Thoracic aorta (tissue), 2 donors: ENCODE data around the gene RNASEL. TPM values are rescaled to one million over a fixed set of nuclear protein-coding genes. Genes with fewer than 3 reads are reported as not detected.

ENCODE experiments used
- ATAC-seq: fragments of 150-250 bp; one replicate; pipeline ENCODE4 v1.8.0; 2017; ENCODE audit warnings: low read depth; ENCODE audit not compliant: insufficient number of reproducible peaks, low FRiP score
- DNase-seq: peaks from one replicate; pipeline ENCODE4 v3.0.0-alpha.2; 2020; ENCODE audit warnings: low spot score
- H3K27ac ChIP-seq, 2 donors: fragments of 200-600 bp; sonication (generic); 1 replicate in 1 of 2; 2 replicates in 1 of 2; pipeline ENCODE4 v1.5.1; 2016; ENCODE audit warnings: mild to moderate bottlenecking in 2 of 2, moderate library complexity in 2 of 2
- H3K27me3 ChIP-seq: fragments of 200-600 bp; sonication (generic); replicated peaks from 2 replicates; pipeline ENCODE4 v1.6.0; 2016; ENCODE audit warnings: mild to moderate bottlenecking; ENCODE audit not compliant: insufficient read depth
- H3K36me3 ChIP-seq: fragments of 200-600 bp; sonication (generic); one replicate; pipeline ENCODE4 v1.5.1; 2016
- H3K4me1 ChIP-seq, 2 donors: fragments of 200-600 bp; sonication (generic); 1 replicate in 1 of 2; 2 replicates in 1 of 2; pipeline versions ENCODE4 v1.5.1 to v1.6.0; 2016; ENCODE audit warnings: low read depth in 2 of 2, mild to moderate bottlenecking in 1 of 2; ENCODE audit not compliant: control insufficient read depth in 1 of 2
- H3K4me3 ChIP-seq: fragments of 200-600 bp; sonication (generic); 2 replicates; pipeline ENCODE4 v1.5.1; 2016; ENCODE audit warnings: mild to moderate bottlenecking
- H3K9me3 ChIP-seq: fragments of 200-600 bp; sonication (generic); 2 replicates; pipeline ENCODE4 v1.5.1; 2016
- total RNA-seq, 2 donors: library from RNA; depleted of rRNA; stranded (reverse); fragments of >200 nt; gene quantifications; one replicate each; pipeline versions ENCODE4 v1.1.0 to v1.2.3, GENCODE V29; 2016
- TF ChIP-seq, protein P1 (sequence below): fragments of 200-600 bp; sonication (generic); IDR thresholded peaks from one replicate; pipeline ENCODE4 v1.5.1; 2019; ENCODE audit warnings: antibody characterized with exemption

Gene RNASEL
- total RNA-seq, 2 donors from 2014 or later, result 5.9 to 11.2 TPM

DNA sequence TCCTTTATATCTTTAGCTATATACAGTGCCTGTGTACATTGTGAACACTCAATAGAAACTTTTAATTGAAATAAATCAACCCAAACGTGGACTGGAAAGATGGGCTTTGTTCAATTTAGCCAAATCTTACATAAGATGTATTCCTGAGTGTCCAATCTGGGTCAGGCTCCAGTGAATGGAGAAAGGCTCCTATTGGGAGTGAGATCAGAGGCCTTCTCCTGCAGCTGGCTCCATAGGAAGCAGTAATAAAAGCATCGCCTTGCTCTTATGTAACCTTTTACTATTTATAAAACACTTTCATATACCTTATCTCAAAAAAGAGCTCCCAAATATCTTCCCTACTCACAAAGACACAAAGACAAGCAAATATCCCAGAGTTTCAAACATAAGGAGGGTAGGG, 40.0 kb upstream of the RNASEL start:
- no peaks in the 10 kb centered on the region for H3K36me3 ChIP-seq
- DNase-seq (no peak), ATAC-seq (no peak)
- H3K4me3 ChIP-seq, result no peak overlapping the region
- TF ChIP-seq, protein P1, sequence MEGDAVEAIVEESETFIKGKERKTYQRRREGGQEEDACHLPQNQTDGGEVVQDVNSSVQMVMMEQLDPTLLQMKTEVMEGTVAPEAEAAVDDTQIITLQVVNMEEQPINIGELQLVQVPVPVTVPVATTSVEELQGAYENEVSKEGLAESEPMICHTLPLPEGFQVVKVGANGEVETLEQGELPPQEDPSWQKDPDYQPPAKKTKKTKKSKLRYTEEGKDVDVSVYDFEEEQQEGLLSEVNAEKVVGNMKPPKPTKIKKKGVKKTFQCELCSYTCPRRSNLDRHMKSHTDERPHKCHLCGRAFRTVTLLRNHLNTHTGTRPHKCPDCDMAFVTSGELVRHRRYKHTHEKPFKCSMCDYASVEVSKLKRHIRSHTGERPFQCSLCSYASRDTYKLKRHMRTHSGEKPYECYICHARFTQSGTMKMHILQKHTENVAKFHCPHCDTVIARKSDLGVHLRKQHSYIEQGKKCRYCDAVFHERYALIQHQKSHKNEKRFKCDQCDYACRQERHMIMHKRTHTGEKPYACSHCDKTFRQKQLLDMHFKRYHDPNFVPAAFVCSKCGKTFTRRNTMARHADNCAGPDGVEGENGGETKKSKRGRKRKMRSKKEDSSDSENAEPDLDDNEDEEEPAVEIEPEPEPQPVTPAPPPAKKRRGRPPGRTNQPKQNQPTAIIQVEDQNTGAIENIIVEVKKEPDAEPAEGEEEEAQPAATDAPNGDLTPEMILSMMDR, result no peak
- H3K27me3 ChIP-seq, result no peaks in the 10 kb centered on the region
- no peaks in the 10 kb centered on the region for H3K4me1 ChIP-seq
- H3K9me3 ChIP-seq, result no peaks in the 10 kb centered on the region
- no peak overlapping the region for H3K27ac ChIP-seq

DNA sequence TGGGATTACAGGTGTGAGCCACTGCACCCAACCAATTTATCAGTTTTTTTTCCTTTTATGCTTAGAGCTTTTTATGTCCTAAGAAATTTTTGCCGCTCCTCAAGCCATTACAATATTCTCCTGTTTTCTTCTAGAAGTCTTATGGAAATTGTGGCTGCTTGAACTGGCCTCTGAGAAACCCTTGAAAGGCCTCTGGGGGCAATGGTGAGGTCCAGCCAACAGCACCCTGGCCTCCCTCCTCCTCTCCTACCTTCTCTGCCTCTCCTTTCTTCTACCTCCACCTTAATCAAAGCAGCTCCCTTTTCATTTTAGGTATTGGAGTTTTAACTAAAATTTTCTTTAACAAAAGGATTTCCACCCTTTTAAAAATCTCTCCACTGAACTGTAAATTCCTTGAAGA, 39.6 kb upstream of the RNASEL start:
- TF ChIP-seq, protein P1, result no peak
- no peaks in the 10 kb centered on the region for H3K9me3 ChIP-seq
- no peak for DNase-seq
- H3K4me1 ChIP-seq, result no peaks in the 10 kb centered on the region
- no peaks in the 10 kb centered on the region for H3K27me3 ChIP-seq
- H3K36me3 ChIP-seq, result no peaks in the 10 kb centered on the region
- no peak for ATAC-seq
- no peak overlapping the region for H3K27ac ChIP-seq
- no peak overlapping the region for H3K4me3 ChIP-seq

DNA sequence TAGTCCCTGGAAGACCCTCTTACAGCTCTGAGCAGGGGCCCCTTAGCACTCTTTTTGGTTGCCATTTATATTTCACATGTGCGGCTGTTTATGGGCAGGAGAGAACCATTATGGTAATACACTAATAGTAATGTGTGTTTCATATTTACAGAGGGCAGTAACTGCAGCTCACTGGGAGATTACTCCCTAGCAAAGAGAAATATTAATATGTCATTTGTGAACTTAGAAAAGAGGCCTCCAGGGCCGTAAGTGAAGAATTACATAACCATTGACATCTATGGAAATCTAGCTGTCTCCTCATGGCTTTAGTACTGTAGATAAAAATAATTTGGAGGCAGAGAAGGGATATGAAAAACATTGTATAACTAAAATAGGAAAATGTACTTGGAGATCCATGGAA, 38.6 kb upstream of the RNASEL start:
- TF ChIP-seq, protein P1, result no peak
- Histone ChIP-seq H3K9me3 (no peaks in the 10 kb centered on the region), H3K27ac (no peak overlapping the region), H3K27me3 (no peaks in the 10 kb centered on the region), H3K4me1 (no peaks in the 10 kb centered on the region), H3K4me3 (no peak overlapping the region), H3K36me3 (no peaks in the 10 kb centered on the region)
- no peak for DNase-seq
- ATAC-seq, result no peak

DNA sequence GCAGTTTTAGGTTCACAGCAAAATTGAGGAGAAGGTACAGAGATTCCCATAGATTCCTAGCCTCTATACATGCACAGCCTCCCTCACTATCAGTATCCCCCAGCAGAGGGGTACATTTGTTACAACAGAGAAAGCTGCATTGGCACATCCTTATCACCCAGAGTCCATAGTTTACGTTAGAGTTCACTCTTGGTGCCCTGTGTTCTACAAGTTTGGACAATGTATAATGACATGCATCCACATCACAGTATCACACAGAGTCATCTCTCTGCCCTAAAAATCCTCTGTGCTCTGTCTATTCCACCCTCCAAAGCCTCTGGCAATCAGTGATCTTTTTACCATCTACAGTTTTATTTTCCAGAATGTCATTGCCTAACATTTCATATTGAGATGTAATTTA, 37.5 kb upstream of the RNASEL start:
- no peak overlapping the region for H3K4me3 ChIP-seq
- no peaks in the 10 kb centered on the region for H3K36me3 ChIP-seq
- no peak overlapping the region for H3K27ac ChIP-seq
- TF ChIP-seq, protein P1, result no peak
- H3K27me3 ChIP-seq, result no peaks in the 10 kb centered on the region
- DNase-seq (no peak), ATAC-seq (no peak)
- no peaks in the 10 kb centered on the region for H3K4me1 ChIP-seq
- H3K9me3 ChIP-seq, result no peaks in the 10 kb centered on the region

GRCh38 chr1:182625719-182626504, 36.9 kb upstream of the RNASEL start:
- ATAC-seq, result no peak

More at GRCh38 chr1:182625719-182626504, 36.9 kb upstream of the RNASEL start:
- no peak overlapping the region for H3K27ac ChIP-seq
- H3K36me3 ChIP-seq, result no peaks in the 10 kb centered on the region
- no peaks in the 10 kb centered on the region for H3K9me3 ChIP-seq
- no peak overlapping the region for H3K4me3 ChIP-seq
- TF ChIP-seq, protein P1, result no peak
- H3K4me1 ChIP-seq, result no peaks in the 10 kb centered on the region
- no peak for DNase-seq
- H3K27me3 ChIP-seq, result no peaks in the 10 kb centered on the region
